GM19324 (cell line): ENCODE measurements around the gene NBPF20.
A peak's percentile ranks its signal among the peaks of the same experiment; 100 is the strongest.
"Not testable (repeated sequence)": the region's sequence is repeated elsewhere in the genome, so short reads cannot be mapped to it uniquely, and the experiment has no call there.

Source experiments
- ATAC-seq: cut with Tn5 transposase; IDR thresholded peaks from one replicate; pipeline ENCODE4 v1.9.1; 2021; ENCODE audit warnings: mild to moderate bottlenecking, moderate library complexity; ENCODE audit not compliant: unreplicated experiment, low FRiP score

Gene NBPF20

DNA sequence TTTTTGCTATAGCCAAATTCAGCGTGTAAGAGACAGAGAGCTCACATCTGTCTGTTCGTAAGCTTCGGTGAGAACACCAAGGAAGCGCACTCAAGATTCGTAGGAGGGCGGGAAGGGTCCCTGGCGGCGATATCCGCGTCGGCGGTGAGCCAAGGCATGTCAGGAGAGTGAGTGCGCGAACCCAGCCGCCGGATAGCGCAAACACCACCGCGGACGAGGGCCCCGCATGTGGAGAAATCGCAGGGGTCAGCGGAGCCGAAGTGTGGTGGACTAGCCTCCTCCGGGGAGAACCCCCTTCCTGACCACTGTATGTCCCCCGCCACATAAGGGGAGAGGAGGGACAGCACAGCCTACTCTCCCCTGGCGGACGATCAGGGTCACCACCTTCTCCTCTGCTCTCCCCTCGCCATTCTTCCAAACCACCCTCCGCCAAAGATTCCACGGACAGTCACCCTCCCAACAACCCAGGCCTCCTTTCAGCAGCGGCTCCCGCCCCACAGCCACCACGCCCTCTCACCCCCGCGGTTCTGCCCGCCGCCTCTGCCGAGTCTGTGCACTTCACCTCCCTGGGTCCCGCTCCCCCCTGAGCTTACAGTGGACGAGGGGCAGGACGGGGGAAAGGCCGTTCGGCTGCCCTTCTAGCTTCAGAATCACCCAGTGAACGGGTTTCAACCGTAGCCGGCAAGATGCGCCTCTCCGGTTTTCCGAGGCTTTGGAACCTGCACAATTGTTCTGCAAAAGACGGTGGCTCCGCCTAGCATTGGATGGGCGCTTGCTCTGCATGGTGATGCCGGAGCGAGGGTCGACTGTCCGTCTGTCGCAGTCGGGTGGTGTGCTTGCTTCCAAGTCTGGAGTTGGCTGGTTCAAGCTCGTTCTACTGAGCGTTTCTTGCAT is 6.2 kb upstream of the NBPF20 start:
- ATAC-seq, result not testable (repeated sequence)

DNA sequence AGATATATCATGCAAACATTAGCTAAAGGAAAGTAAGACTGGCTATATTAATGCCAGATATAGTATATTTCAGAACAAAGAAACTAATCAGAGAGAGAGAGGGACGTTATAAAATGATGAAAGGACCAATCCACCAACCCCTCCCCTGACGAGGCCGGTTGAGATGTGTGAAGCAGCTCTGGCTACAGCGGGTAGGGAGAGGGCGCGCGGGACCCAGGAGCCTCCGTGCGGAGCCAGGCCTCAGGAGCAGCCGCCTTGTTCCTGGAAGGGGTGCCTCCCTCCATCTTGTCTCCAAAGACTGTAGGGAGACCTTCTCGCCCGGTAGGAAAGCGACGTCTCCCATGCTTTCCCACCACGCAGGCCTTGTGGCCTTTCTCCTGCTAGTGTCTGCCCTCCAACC is 5.4 kb upstream of the NBPF20 start:
- not testable (repeated sequence) for ATAC-seq

DNA sequence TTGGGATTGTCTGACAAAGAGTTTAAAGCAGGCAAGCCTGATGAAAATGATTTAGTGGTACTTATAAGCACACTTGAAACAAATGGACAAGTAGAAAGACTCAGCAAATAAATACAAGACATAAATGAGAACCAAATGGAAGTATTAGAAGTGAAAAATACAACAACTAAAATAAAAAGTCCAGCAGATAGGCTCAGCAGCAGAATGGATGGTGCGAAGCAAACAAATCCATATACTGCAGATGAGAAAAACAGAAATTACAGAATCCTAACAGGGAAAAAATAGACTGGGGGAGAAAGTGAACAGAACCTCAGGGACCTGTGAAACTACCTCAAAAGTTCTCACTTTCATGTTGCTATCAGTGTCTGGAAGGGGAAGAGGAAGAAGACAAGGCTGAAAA is 3.9 kb upstream of the NBPF20 start:
- not testable (repeated sequence) for ATAC-seq

DNA sequence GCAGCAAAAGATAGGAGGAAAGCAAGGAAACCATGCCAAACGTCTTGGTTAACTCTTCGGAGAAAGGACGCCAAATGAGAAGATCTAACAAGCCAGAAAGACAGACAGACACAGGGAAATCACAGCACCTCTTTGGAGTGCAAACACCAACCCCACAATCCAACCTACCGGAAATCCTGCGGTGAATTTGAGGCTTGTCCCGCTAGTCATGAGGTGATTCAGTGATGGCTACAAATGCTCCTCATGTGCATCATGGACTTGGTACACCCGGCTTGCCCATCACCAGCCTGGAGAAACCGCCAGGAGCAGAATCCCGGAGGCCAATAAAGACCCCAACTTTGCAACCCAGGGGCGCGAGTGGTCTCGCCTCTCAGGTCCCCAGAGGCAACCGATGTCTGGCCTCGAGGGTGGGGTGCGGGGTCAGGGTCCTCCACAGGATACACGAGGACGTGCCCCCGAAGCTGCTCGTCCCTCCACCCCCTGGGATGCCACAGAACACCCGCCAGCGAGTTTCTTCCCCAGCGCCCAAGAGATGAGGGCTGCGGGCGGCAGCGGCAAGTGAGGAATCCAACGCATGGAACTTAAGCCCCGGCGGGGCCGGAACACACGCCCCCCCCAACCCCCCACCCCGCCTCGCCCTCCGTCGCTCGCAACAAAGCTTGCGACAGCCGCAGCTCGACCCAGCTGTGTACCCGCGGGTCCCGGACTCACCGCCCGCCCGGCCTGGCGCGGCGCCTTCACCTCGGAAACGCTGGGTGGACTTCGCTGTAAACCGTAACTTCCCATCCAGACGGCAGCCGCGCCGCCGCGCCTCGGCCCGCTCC is 579 bp downstream of the NBPF20 start:
- peak; percentile 76 for ATAC-seq

DNA sequence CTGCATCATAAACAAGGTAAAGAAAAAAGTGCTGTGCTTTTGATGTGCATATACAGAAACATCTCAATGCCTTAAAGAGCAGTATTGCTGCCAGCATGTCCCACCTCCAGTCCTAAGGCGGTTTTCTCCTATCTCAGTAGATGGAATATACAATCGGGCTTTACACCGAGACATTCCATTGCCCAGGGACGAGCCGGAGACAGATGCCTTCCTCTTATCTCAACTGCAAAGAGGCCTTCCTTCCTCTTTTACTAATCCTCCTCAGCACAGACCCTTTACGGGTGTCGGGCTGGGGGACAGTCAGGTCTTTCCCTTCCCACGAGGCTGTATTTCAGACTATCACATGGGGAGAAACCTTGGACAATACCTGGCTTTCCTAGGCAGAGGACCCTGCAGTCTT is 10.3 kb downstream of the NBPF20 start:
- ATAC-seq, result not testable (repeated sequence)

DNA sequence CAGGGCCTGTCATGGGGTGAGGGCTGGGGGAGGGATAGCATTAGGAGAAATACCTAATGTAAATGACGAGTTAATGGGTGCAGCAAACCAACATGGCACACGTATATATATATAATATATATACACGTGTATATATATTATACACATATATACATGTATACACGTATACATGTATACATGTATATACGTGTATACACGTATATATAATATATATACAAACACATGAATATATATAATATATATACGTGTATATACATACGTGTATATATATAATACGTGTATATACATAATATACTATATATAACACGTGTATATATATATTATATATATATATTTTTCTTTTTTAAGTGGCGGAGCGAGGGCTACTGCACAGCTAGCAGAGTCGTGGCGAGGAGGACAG is 18.1 kb downstream of the NBPF20 start:
- ATAC-seq, result not testable (repeated sequence)

DNA sequence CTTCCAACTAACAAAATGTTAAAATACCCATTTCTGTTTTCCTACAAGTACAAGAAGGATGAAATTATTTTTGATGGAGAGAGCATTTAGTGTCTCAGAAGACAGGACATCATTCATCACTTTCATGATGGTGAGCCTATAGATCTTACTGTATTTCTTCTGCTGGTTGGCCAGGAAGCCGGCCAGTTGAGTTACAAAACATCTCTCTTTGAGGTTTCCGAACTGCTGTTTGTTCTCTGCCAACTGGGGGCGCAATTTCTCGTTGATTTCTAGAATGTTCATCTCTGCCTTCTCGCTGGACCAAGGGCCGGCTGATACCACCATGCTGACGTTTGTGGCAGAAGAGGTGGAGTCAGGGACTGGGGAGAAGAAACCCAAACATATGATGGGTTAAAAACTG is 20.5 kb downstream of the NBPF20 start:
- ATAC-seq, result not testable (repeated sequence)

DNA sequence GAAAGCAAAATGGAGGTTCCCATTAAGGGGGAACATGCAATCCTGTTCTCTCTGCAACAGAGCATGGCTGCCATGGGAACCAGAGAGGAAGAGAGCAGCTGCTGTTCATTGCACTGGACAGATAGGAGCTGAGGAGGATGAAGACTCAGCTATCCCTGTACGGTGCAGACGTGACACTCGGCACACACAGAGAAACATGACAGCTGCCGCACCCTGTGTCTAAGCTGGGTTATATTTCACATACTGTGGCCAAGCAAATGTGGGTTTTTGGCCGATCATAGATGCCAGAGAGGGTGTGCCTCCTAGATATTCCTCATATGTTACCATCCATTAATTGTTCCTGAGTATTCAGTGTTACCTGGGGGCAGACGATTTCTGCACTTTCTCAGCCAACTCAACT is 24.7 kb downstream of the NBPF20 start:
- ATAC-seq, result not testable (repeated sequence)
